Measurements from ENCODE around the gene DNAJA4. TPM values are rescaled to one million over a fixed set of nuclear protein-coding genes. Genes with fewer than 3 reads are reported as not detected.

Gene DNAJA4
- total RNA-seq, 2 experiments from 2014 or later = 47.0 to 48.5 TPM

DNA sequence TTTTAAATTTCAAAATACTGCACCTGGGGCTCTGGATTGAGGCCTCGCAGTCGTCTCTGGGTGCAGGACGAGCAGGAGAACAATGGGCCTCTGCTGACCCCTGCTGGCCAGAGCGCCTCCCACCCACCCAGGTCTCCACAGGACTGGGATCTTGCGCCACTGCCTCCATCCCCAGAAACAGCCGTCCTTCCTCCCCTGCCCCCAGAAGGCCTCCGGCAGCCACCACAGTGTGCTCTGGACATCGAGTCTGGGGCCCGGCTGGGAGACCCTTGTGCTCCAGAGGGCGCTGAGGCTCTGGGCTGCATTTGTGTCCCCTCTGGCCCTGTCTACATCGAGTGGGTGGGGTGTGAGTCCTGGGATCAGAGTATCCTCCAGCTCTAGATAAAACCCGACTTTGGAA, 23.3 kb upstream of the DNAJA4 start:
- Mint-ChIP-seq H3K36me3 (ENCODE audit: low read depth) (no peaks in the 10 kb centered on the region), H3K4me3 (no peak overlapping the region), H3K27me3 (no peaks in the 10 kb centered on the region), H3K9me3 (no peaks in the 10 kb centered on the region), H3K4me1 (ENCODE audit: low read depth) (peaks cover 4% of the 10 kb centered on the region), H3K27ac (no peak overlapping the region)
- intact Hi-C loops (cut with DNase I, micrococcal nuclease) = loop anchor here (1.0 to 5.0 kb wide), 8 partner anchors 46 to 330 kb away; partner anchors contain the start of gene CIB2 (in 1 of the 2)
- Histone ChIP-seq H3K9me3 (ENCODE audit: control insufficient read depth in 1 of 2, insufficient read depth in 1 of 2, low read length in 2 of 2) (no peaks in the 10 kb centered on the region), H3K36me3 (ENCODE audit: insufficient read depth, low read length) (no peaks in the 10 kb centered on the region), H3K27ac (ENCODE audit: low read depth in 1 of 2, low read length in 2 of 2) (no peak overlapping the region), H3K4me3 (ENCODE audit: low read length) (no peak overlapping the region), H3K27me3 (ENCODE audit: control insufficient read depth in 1 of 2, insufficient read depth in 2 of 2, low read length in 2 of 2) (no peaks in the 10 kb centered on the region), H3K4me1 (ENCODE audit: insufficient read depth, low read length) (peaks cover 5% of the 10 kb centered on the region)
- peak; percentile 92 for ATAC-seq (ENCODE audit: poor library complexity)
- ChIA-PET POLR2A (no interaction called here), CTCF (interaction anchor here (0.7 to 3.1 kb wide), 10 partner anchors 9 to 330 kb away, joined by 3 to 27 read pairs (median 4); no protein-coding TSS in a partner anchor)
- TF ChIP-seq, protein P1, sequence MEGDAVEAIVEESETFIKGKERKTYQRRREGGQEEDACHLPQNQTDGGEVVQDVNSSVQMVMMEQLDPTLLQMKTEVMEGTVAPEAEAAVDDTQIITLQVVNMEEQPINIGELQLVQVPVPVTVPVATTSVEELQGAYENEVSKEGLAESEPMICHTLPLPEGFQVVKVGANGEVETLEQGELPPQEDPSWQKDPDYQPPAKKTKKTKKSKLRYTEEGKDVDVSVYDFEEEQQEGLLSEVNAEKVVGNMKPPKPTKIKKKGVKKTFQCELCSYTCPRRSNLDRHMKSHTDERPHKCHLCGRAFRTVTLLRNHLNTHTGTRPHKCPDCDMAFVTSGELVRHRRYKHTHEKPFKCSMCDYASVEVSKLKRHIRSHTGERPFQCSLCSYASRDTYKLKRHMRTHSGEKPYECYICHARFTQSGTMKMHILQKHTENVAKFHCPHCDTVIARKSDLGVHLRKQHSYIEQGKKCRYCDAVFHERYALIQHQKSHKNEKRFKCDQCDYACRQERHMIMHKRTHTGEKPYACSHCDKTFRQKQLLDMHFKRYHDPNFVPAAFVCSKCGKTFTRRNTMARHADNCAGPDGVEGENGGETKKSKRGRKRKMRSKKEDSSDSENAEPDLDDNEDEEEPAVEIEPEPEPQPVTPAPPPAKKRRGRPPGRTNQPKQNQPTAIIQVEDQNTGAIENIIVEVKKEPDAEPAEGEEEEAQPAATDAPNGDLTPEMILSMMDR (IDR thresholded peaks at IDR 0.05) = peak; percentile 74
- DNase-seq = peak; percentile 67 to 89 (median 80)

DNA sequence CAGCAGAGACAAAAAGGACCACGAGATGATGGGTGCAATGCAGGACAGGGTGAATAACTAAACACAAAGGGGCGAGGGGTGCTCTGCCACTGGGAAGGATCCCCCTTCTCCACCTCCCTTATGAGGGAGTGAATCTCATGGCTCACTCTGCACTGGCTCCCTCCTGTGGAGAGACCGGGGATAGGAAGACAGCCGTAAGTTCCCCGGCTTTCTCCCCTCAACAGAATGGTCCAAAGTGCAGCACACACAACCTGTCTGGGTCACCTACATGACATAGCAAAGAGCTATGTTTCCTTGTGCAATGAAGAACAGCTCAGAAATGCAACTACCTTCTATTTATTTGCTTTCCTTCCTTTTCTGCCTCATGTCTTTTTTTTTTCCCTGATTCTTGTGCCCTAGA, 22.2 kb upstream of the DNAJA4 start:
- no peaks in the 10 kb centered on the region for H3K36me3 ChIP-seq (ENCODE audit: insufficient read depth, low read length)
- H3K9me3 ChIP-seq (ENCODE audit: control insufficient read depth in 1 of 2, insufficient read depth in 1 of 2, low read length in 2 of 2) = no peaks in the 10 kb centered on the region
- ChIA-PET POLR2A (no interaction called here), CTCF (interaction anchor here (0.9 to 1.1 kb wide), 2 partner anchors 110 to 332 kb away, joined by 3 read pairs; no protein-coding TSS in a partner anchor)
- DNase-seq (peak in 2 of 14 experiments; percentile 32 to 40), ATAC-seq (ENCODE audit: poor library complexity) (no peak)
- TF ChIP-seq, protein P1 (IDR thresholded peaks at IDR 0.05) = no peak
- H3K4me3 Mint-ChIP-seq = no peak overlapping the region
- intact Hi-C loops (cut with DNase I, micrococcal nuclease) = loop anchor here in 1 of 2 experiments (5.0 kb wide), 1 partner anchor 110 kb away; the partner anchor contains the start of gene CIB2
- no peak overlapping the region for H3K4me3 ChIP-seq (ENCODE audit: low read length)
- no peak overlapping the region for H3K27ac ChIP-seq (ENCODE audit: low read depth in 1 of 2, low read length in 2 of 2)
- H3K27ac Mint-ChIP-seq = no peak overlapping the region
- H3K27me3 ChIP-seq (ENCODE audit: control insufficient read depth in 1 of 2, insufficient read depth in 2 of 2, low read length in 2 of 2) = no peaks in the 10 kb centered on the region
- peaks cover 5% of the 10 kb centered on the region for H3K4me1 ChIP-seq (ENCODE audit: insufficient read depth, low read length)
- no peaks in the 10 kb centered on the region for H3K9me3 Mint-ChIP-seq
- no peaks in the 10 kb centered on the region for H3K27me3 Mint-ChIP-seq
- no peaks in the 10 kb centered on the region for H3K36me3 Mint-ChIP-seq (ENCODE audit: low read depth)
- peaks cover 4% of the 10 kb centered on the region for H3K4me1 Mint-ChIP-seq (ENCODE audit: low read depth)

DNA sequence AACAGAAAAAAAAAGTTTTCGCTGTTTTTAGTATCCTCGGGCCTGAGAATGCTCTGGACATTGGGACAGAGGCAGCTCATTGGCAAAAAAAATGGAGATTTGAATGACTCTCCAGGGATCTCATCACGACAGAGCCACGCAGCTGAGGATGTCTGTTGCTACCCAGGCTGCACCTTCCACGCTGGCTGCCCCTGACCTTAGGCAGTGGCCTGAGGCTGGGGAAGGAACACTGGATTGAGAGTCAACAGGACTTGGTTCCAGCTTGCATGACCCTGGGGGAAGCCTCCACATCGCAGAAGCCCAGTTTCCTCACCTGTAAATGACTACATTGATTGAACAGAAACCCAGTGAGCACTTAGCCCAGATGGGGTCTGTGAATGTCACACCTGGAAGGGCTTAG, 21.3 kb upstream of the DNAJA4 start:
- H3K4me3 Mint-ChIP-seq = no peak overlapping the region

More for the DNA sequence above, 21.3 kb upstream of the DNAJA4 start:
- intact Hi-C loops (cut with DNase I, micrococcal nuclease) = loop anchor here in 1 of 2 experiments (5.0 kb wide), 1 partner anchor 111 kb away; the partner anchor contains the start of gene CIB2
- ATAC-seq (ENCODE audit: poor library complexity) (no peak), DNase-seq (no peak)
- H3K27me3 ChIP-seq (ENCODE audit: control insufficient read depth in 1 of 2, insufficient read depth in 2 of 2, low read length in 2 of 2) = no peaks in the 10 kb centered on the region
- no peaks in the 10 kb centered on the region for H3K9me3 Mint-ChIP-seq
- ChIA-PET CTCF (interaction anchor here (0.7 to 1.1 kb wide), 2 partner anchors 8 to 333 kb away, joined by 3 read pairs; no protein-coding TSS in a partner anchor), POLR2A (no interaction called here)
- H3K4me1 Mint-ChIP-seq (ENCODE audit: low read depth) = peaks cover 4% of the 10 kb centered on the region
- TF ChIP-seq, protein P1 (IDR thresholded peaks at IDR 0.05) = no peak
- H3K4me1 ChIP-seq (ENCODE audit: insufficient read depth, low read length) = peaks cover 5% of the 10 kb centered on the region
- no peak overlapping the region for H3K4me3 ChIP-seq (ENCODE audit: low read length)
- H3K27me3 Mint-ChIP-seq = no peaks in the 10 kb centered on the region
- no peak overlapping the region for H3K27ac Mint-ChIP-seq
- H3K36me3 ChIP-seq (ENCODE audit: insufficient read depth, low read length) = no peaks in the 10 kb centered on the region
- H3K27ac ChIP-seq (ENCODE audit: low read depth in 1 of 2, low read length in 2 of 2) = no peak overlapping the region
- no peaks in the 10 kb centered on the region for H3K9me3 ChIP-seq (ENCODE audit: control insufficient read depth in 1 of 2, insufficient read depth in 1 of 2, low read length in 2 of 2)
- no peaks in the 10 kb centered on the region for H3K36me3 Mint-ChIP-seq (ENCODE audit: low read depth)
